Islet precursor cell (in vitro differentiated cells): Measurements from ENCODE around the gene MSANTD2.
"Not testable (repeated sequence)": the region's sequence is repeated elsewhere in the genome, so short reads cannot be mapped to it uniquely, and the experiment has no call there.

Experiments used
- DNase-seq: peaks from one replicate; pipeline ENCODE4 v3.0.0-alpha.2; 2018

MSANTD2 gene

GRCh38 chr11:124814739-124815138, 14.5 kb upstream of the MSANTD2 start:
- no peak for DNase-seq

- no peak for DNase-seq
Measured at GRCh38 chr11:124812876-124813275, 12.7 kb upstream of the MSANTD2 start.

GRCh38 chr11:124811399-124812125, 11.4 kb upstream of the MSANTD2 start:
- DNase-seq = no peak

GRCh38 chr11:124807660-124808270, 7.6 kb upstream of the MSANTD2 start:
- DNase-seq = no peak

GRCh38 chr11:124807201-124807600, 7.0 kb upstream of the MSANTD2 start:
- no peak for DNase-seq

GRCh38 chr11:124804884-124805283, 4.7 kb upstream of the MSANTD2 start:
- DNase-seq = no peak

- DNase-seq = no peak
Measured at GRCh38 chr11:124801636-124802312, 1.6 kb upstream of the MSANTD2 start.

- no peak for DNase-seq
Measured at GRCh38 chr11:124801014-124801413, 808 bp upstream of the MSANTD2 start.

GRCh38 chr11:124799348-124800225, 619 bp downstream of the MSANTD2 start:
- DNase-seq = peak; percentile 72

- DNase-seq = peak; percentile 70
Measured at GRCh38 chr11:124798991-124799347, 1.2 kb downstream of the MSANTD2 start.

- DNase-seq = no peak
Measured at GRCh38 chr11:124796312-124796711, 3.9 kb downstream of the MSANTD2 start.

- no peak for DNase-seq
Measured at GRCh38 chr11:124793466-124794278, 6.5 kb downstream of the MSANTD2 start.

- no peak for DNase-seq
Measured at GRCh38 chr11:124791626-124792341, 8.4 kb downstream of the MSANTD2 start.

- DNase-seq = no peak
Measured at GRCh38 chr11:124788521-124788920, 11.7 kb downstream of the MSANTD2 start.

- no peak for DNase-seq
Measured at GRCh38 chr11:124784051-124784450, 16.2 kb downstream of the MSANTD2 start.

GRCh38 chr11:124783002-124783401, 17.2 kb downstream of the MSANTD2 start:
- DNase-seq = no peak

GRCh38 chr11:124779568-124779967, 20.6 kb downstream of the MSANTD2 start:
- no peak for DNase-seq

GRCh38 chr11:124778281-124778680, 21.9 kb downstream of the MSANTD2 start:
- DNase-seq = no peak

GRCh38 chr11:124776865-124777645, 23.2 kb downstream of the MSANTD2 start:
- no peak for DNase-seq

- not testable (repeated sequence) for DNase-seq
Measured at GRCh38 chr11:124770959-124771358, 29.2 kb downstream of the MSANTD2 start.
